HEK293T (cell line): ENCODE measurements around the gene HELT.
A peak's percentile ranks its signal among the peaks of the same experiment; 100 is the strongest.
"Not testable (repeated sequence)": the region's sequence is repeated elsewhere in the genome, so short reads cannot be mapped to it uniquely, and the experiment has no call there.

Experiments
- CTCF ChIA-PET: fragments of 350-600 bp; formaldehyde crosslinking; extraction: SDS; loops from one replicate; lab custom pipeline; 2021; ENCODE audit warnings: antibody characterized with exemption, inconsistent platforms; lab: Yijun Ruan, JAX
- POLR2A ChIA-PET: fragments of 350-600 bp; formaldehyde crosslinking; extraction: SDS; loops from one replicate; lab custom pipeline; 2020; ENCODE audit warnings: antibody characterized with exemption, inconsistent platforms; lab: Yijun Ruan, JAX
- DNase-seq: peaks from one replicate; pipeline ENCODE4 v3.0.0; 2012; ENCODE audit warnings: mixed read lengths; ENCODE audit errors: extremely low spot score
- ARNT ChIP-seq: fragments of 450-650 bp; IDR thresholded peaks from 2 replicates; pipeline ENCODE4 v1.6.1; 2017; ENCODE audit warnings: mild to moderate bottlenecking
- BHLHE40 ChIP-seq: fragments of 450-650 bp; IDR thresholded peaks from 2 replicates; pipeline ENCODE4 v1.6.1; 2016; ENCODE audit warnings: mild to moderate bottlenecking, moderate library complexity, borderline replicate concordance
- CTBP1 ChIP-seq: fragments of 450-650 bp; IDR thresholded peaks from 2 replicates; pipeline ENCODE4 v1.6.1; 2016; ENCODE audit warnings: borderline replicate concordance
- ELF4 ChIP-seq: fragments of 450-650 bp; IDR thresholded peaks from 2 replicates; pipeline ENCODE4 v1.6.1; 2017; ENCODE audit warnings: antibody characterized with exemption
- FOXA1 ChIP-seq: fragments of 450-650 bp; IDR thresholded peaks from 2 replicates; pipeline ENCODE4 v1.6.1; 2016; ENCODE audit warnings: mild to moderate bottlenecking
- FOXK2 ChIP-seq: fragments of 450-650 bp; IDR thresholded peaks from 2 replicates; pipeline ENCODE4 v1.6.1; 2016; ENCODE audit warnings: mild to moderate bottlenecking
- FOXM1 ChIP-seq: fragments of 450-650 bp; IDR thresholded peaks from 2 replicates; pipeline ENCODE4 v1.6.1; 2017; ENCODE audit warnings: mild to moderate bottlenecking, borderline replicate concordance
- HDGF ChIP-seq: fragments of 450-650 bp; IDR thresholded peaks from 2 replicates; pipeline ENCODE4 v1.6.1; 2017; ENCODE audit warnings: antibody characterized with exemption, borderline replicate concordance
- L3MBTL2 ChIP-seq: fragments of 450-650 bp; conservative IDR thresholded peaks from 2 replicates; pipeline ENCODE4 v1.6.1; 2016; ENCODE audit warnings: mild to moderate bottlenecking
- LEF1 ChIP-seq: fragments of 450-650 bp; IDR thresholded peaks from 2 replicates; pipeline ENCODE4 v1.6.1; 2017; ENCODE audit warnings: mild to moderate bottlenecking, borderline replicate concordance
- NFRKB ChIP-seq: fragments of 450-650 bp; IDR thresholded peaks from 2 replicates; pipeline ENCODE4 v1.6.1; 2016; ENCODE audit warnings: mild to moderate bottlenecking, moderate library complexity
- PKNOX1 ChIP-seq: fragments of 450-650 bp; IDR thresholded peaks from 2 replicates; pipeline ENCODE4 v1.6.1; 2016
- SP1 ChIP-seq: fragments of 450-650 bp; IDR thresholded peaks from 2 replicates; pipeline ENCODE4 v1.6.1; 2017
- SUZ12 ChIP-seq: fragments of 450-650 bp; IDR thresholded peaks from 2 replicates; pipeline ENCODE4 v1.6.1; 2016; ENCODE audit warnings: mild to moderate bottlenecking
- TARDBP ChIP-seq: fragments of 450-650 bp; IDR thresholded peaks from 2 replicates; pipeline ENCODE4 v1.6.1; 2016
- ZNF384 ChIP-seq: fragments of 450-650 bp; IDR thresholded peaks from 2 replicates; pipeline ENCODE4 v1.6.1; 2016

The HELT gene

GRCh38 chr4:185017964-185018772, at the start of gene HELT:
Gene HELT (plus strand): TSS chr4:185018490. CDS start chr4:185018929, 439 bp downstream.
- peak; percentile 19 for DNase-seq
- ChIA-PET POLR2A (interaction anchor here (0.6 to 1.7 kb wide), 5 partner anchors 11 to 717 kb away, joined by 3 to 6 read pairs (median 4); partner anchors contain the start of genes CENPU and SLC25A4), CTCF (interaction anchor here (1.0 to 1.5 kb wide), 4 partner anchors 13 to 78 kb away, joined by 3 to 5 read pairs (median 4); no protein-coding TSS in a partner anchor)
- TF ChIP-seq ARNT = no peak
- TF ChIP-seq L3MBTL2 = peak; percentile 88

GRCh38 chr4:184968784-184969201, 49.5 kb upstream of the HELT start:
- no peak for DNase-seq
- ChIA-PET POLR2A (no interaction called here), CTCF (interaction anchor here (0.6 kb wide), 1 partner anchor 100 kb away, joined by 3 read pairs; no protein-coding TSS in a partner anchor)
- TF ChIP-seq PKNOX1 (no peak), FOXM1 (no peak), ARNT (no peak), CTBP1 (no peak), TARDBP (no peak), L3MBTL2 (no peak), HDGF (no peak), SUZ12 (no peak), LEF1 (no peak), FOXA1 (no peak), ZNF384 (no peak)

- no peak for TF ChIP-seq LEF1
- TF ChIP-seq TARDBP = no peak
- TF ChIP-seq FOXK2 = no peak
- TF ChIP-seq SUZ12 = no peak
- no peak for TF ChIP-seq PKNOX1
- TF ChIP-seq L3MBTL2 = no peak
- no peak for TF ChIP-seq FOXM1
- TF ChIP-seq FOXA1 = no peak
- no peak for TF ChIP-seq SP1
- TF ChIP-seq CTBP1 = no peak
- no peak for TF ChIP-seq HDGF
- TF ChIP-seq ELF4 = no peak
- no peak for TF ChIP-seq BHLHE40
- no peak for TF ChIP-seq NFRKB
- no peak for TF ChIP-seq ARNT
- TF ChIP-seq ZNF384 = no peak
- ChIA-PET POLR2A (no interaction called here), CTCF (no interaction called here)
- DNase-seq = no peak
Measured at GRCh38 chr4:184969610-184970009, 48.7 kb upstream of the HELT start.

GRCh38 chr4:184972991-184973390, 45.3 kb upstream of the HELT start:
- TF ChIP-seq ZNF384 (no peak), PKNOX1 (no peak), ARNT (no peak), FOXA1 (no peak), LEF1 (no peak), SUZ12 (no peak), HDGF (no peak), FOXM1 (no peak), BHLHE40 (no peak), L3MBTL2 (no peak), NFRKB (no peak), CTBP1 (no peak), ELF4 (no peak), TARDBP (no peak)
- DNase-seq = no peak
- ChIA-PET POLR2A (no interaction called here), CTCF (no interaction called here)

- DNase-seq, CTCF ChIA-PET, POLR2A ChIA-PET: not testable (repeated sequence)
Measured at GRCh38 chr4:184976348-184976747, 41.9 kb upstream of the HELT start.

GRCh38 chr4:184977747-184978146, 40.5 kb upstream of the HELT start:
- ChIA-PET POLR2A (interaction anchor here (1.3 kb wide), 1 partner anchor 244 kb away, joined by 3 read pairs; the partner anchor contains the start of gene CENPU), CTCF (interaction anchor here (0.5 to 1.5 kb wide), 4 partner anchors 18 to 825 kb away, joined by 3 to 5 read pairs (median 3); no protein-coding TSS in a partner anchor)
- TF ChIP-seq ELF4 (no peak), SUZ12 (no peak), LEF1 (no peak), TARDBP (no peak), BHLHE40 (no peak), FOXK2 (no peak), SP1 (no peak), L3MBTL2 (no peak), ZNF384 (no peak), FOXA1 (no peak), CTBP1 (no peak), NFRKB (no peak), PKNOX1 (no peak), HDGF (no peak), ARNT (no peak)
- no peak for DNase-seq
